HG03432 (cell line): ENCODE measurements around the gene POFUT1.
"Not testable (repeated sequence)": the region's sequence is repeated elsewhere in the genome, so short reads cannot be mapped to it uniquely, and the experiment has no call there.

ENCODE experiments used
- ATAC-seq: cut with Tn5 transposase; IDR thresholded peaks from one replicate; pipeline ENCODE4 v1.9.1; 2021; ENCODE audit warnings: mild to moderate bottlenecking, moderate library complexity; ENCODE audit not compliant: unreplicated experiment

Gene POFUT1

GRCh38 chr20:32271620-32272019 is 63.9 kb downstream of the POFUT1 start:
- ATAC-seq: no peak

- no peak for ATAC-seq
These were observed 66.7 kb downstream of the POFUT1 start for GRCh38 chr20:32274359-32274758.

- not testable (repeated sequence) for ATAC-seq
These were observed 67.5 kb downstream of the POFUT1 start for GRCh38 chr20:32275163-32275562.

- ATAC-seq: peak; percentile 83
These were observed 69.9 kb downstream of the POFUT1 start, which contains the start of gene KIF3B for GRCh38 chr20:32277361-32278198. Gene KIF3B, plus strand, starts transcription at chr20:32277651. Its CDS starts 32,127 bp downstream, at chr20:32309778.

GRCh38 chr20:32278199-32278643 is 70.5 kb downstream of the POFUT1 start:
- peak; percentile 73 for ATAC-seq

- no peak for ATAC-seq
These were observed 74.0 kb downstream of the POFUT1 start for GRCh38 chr20:32281711-32282110.

DNA sequence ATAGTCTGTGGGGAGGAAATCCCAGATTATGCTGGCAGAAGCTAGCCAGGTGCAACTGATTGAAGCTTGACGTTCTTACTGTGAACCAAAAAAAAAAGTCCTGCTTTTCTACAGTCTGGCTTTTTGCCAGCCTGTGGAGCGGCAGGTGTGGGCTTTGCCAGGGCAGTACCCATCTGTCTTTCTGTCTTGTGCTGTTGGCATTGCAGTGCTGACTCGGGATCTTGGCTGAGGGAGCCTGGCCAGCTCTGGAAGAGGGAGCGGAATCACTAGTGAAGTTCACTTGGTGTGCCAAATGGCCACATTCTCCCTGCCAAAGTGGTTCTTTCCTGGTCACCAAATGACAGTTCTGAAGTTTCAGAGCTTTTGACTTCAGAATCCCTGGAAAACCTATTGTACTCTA is 74.8 kb downstream of the POFUT1 start:
- ATAC-seq: no peak

- ATAC-seq: peak; percentile 51
These were observed 77.5 kb downstream of the POFUT1 start for GRCh38 chr20:32285082-32285620.

- ATAC-seq: peak; percentile 76
These were observed 78.1 kb downstream of the POFUT1 start for GRCh38 chr20:32285621-32286371.

GRCh38 chr20:32287231-32287638 is 79.6 kb downstream of the POFUT1 start:
- ATAC-seq: no peak
